Measurements from ENCODE around the gene CDH13. TPM values are rescaled to one million over a fixed set of nuclear protein-coding genes. Genes with fewer than 3 reads are reported as not detected.

The CDH13 gene
- total and polyA plus RNA-seq, 2 donors (not counting 3 experiments of a cell fraction or from before 2014, with no cell fraction given): 96.6 to 124 TPM

DNA sequence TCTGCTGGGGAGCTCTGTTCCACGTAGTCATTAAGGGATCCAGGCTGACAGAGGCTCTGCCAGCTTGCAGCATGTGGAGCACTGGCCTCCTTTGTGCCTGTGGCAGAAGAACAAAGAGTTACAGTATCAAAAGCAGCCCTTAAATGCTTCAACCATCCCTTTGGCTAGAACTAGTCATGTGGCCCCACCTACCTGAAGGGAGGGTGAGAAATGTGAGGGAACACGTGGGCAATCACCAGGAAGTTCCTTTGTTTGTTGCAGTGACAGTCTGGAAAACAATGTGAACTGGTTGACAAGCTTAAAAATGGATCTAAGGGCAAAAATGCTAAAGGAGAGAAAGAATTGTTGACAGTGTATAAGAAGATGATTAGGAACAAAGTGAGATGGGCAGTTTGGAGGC lies 890.6 kb downstream of the CDH13 start:
- no peak for FAIRE-seq
- dilution Hi-C loops (cut with MboI; ENCODE audit: extremely low pct_ligation_motif_present, low sequenced_read_pairs): no loop called here
- CTCF ChIA-PET: no interaction called here
- no peaks in the 10 kb centered on the region for H3K9me1 ChIP-seq (replicated peaks; ENCODE audit: control insufficient read depth, extremely low read depth, insufficient read depth, low read length)
- no peaks in the 10 kb centered on the region for H3K36me3 ChIP-seq (ENCODE audit: control insufficient read depth in 2 of 2, extremely low read depth in 1 of 2, insufficient read depth in 2 of 2, low read length in 2 of 2)
- H3K27ac ChIP-seq (ENCODE audit: insufficient read depth, low read depth, low read length): no peak overlapping the region
- intact Hi-C loops (cut with micrococcal nuclease): no loop called here
- POLR2A ChIA-PET: no interaction called here
- H4K20me1 ChIP-seq (replicated peaks; ENCODE audit: control insufficient read depth, extremely low read depth, insufficient read depth, low read length): no peaks in the 10 kb centered on the region
- no peak overlapping the region for H3K4me2 ChIP-seq (ENCODE audit: insufficient read depth, low read length)
- H3K79me2 ChIP-seq (ENCODE audit: control insufficient read depth, insufficient read depth, low read length): no peaks in the 10 kb centered on the region
- H3K4me3 ChIP-seq (replicated peaks in 1 of 3; ENCODE audit: insufficient read depth in 1 of 3, low read depth in 1 of 3, low read length in 3 of 3): no peak overlapping the region
- no peaks in the 10 kb centered on the region for H3K9me3 ChIP-seq (replicated peaks; ENCODE audit: control insufficient read depth, insufficient read depth, low read length)
- no TSS peak for BruUV-seq (replicated peaks)
- no peak for TF ChIP-seq POLR2AphosphoS5 (IDR thresholded peaks at IDR 0.05; ENCODE audit: insufficient read depth, low read depth, low read length)
- TF ChIP-seq MAX (IDR thresholded peaks at IDR 0.05; ENCODE audit: insufficient read depth, insufficient read length): peak; percentile 42
- no peaks in the 10 kb centered on the region for H3K27me3 ChIP-seq (ENCODE audit: control insufficient read depth in 2 of 2, insufficient read depth in 2 of 2, low read length in 2 of 2)
- no peak overlapping the region for H2AFZ ChIP-seq (ENCODE audit: low read depth, low read length)
- H3K9ac ChIP-seq (replicated peaks; ENCODE audit: extremely low read depth, insufficient read depth, low read length): no peak overlapping the region
- no peak for DNase-seq (ENCODE audit: low read depth, low spot score)
- H3K4me1 ChIP-seq (ENCODE audit: control insufficient read depth, extremely low read depth, insufficient read depth, low read length): no peaks in the 10 kb centered on the region

DNA sequence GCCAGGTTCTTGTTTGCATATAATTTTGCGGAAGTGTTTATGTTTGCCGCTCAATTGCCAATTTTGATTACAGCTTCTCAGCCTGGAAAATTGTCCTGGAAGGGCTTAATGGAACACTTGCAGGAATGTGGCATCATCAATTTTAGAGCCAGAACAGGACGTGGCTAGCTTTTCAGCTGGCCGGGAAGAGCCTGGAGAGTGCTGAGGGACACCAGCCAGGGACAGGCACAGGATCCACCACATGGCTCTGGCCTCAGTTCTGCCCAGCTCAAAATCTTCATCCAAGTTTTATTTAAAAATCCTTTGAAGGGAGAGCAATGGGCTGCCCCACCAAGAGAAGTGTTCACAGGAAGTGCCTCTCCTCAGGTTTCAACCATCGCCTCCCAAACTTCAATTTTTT lies 893.8 kb downstream of the CDH13 start:
- Histone ChIP-seq H3K27ac (ENCODE audit: insufficient read depth, low read depth, low read length) (no peak overlapping the region), H3K79me2 (ENCODE audit: control insufficient read depth, insufficient read depth, low read length) (no peaks in the 10 kb centered on the region), H3K27me3 (ENCODE audit: control insufficient read depth in 2 of 2, insufficient read depth in 2 of 2, low read length in 2 of 2) (no peaks in the 10 kb centered on the region), H3K9me1 (replicated peaks; ENCODE audit: control insufficient read depth, extremely low read depth, insufficient read depth, low read length) (no peaks in the 10 kb centered on the region), H3K36me3 (ENCODE audit: control insufficient read depth in 2 of 2, extremely low read depth in 1 of 2, insufficient read depth in 2 of 2, low read length in 2 of 2) (no peaks in the 10 kb centered on the region), H3K9me3 (replicated peaks; ENCODE audit: control insufficient read depth, insufficient read depth, low read length) (no peaks in the 10 kb centered on the region), H3K4me1 (ENCODE audit: control insufficient read depth, extremely low read depth, insufficient read depth, low read length) (no peaks in the 10 kb centered on the region), H3K4me3 (replicated peaks in 1 of 3; ENCODE audit: insufficient read depth in 1 of 3, low read depth in 1 of 3, low read length in 3 of 3) (no peak overlapping the region), H2AFZ (ENCODE audit: low read depth, low read length) (no peak overlapping the region), H4K20me1 (replicated peaks; ENCODE audit: control insufficient read depth, extremely low read depth, insufficient read depth, low read length) (no peaks in the 10 kb centered on the region), H3K4me2 (ENCODE audit: insufficient read depth, low read length) (no peak overlapping the region), H3K9ac (replicated peaks; ENCODE audit: extremely low read depth, insufficient read depth, low read length) (no peak overlapping the region)
- dilution Hi-C loops (cut with MboI; ENCODE audit: extremely low pct_ligation_motif_present, low sequenced_read_pairs) (no loop called here), intact Hi-C loops (cut with micrococcal nuclease) (no loop called here)
- BruUV-seq (replicated peaks): no TSS peak
- DNase-seq (ENCODE audit: low read depth, low spot score) (no peak), FAIRE-seq (no peak)
- ChIA-PET CTCF (no interaction called here), POLR2A (no interaction called here)
- TF ChIP-seq JUN (IDR thresholded peaks at IDR 0.05; ENCODE audit: borderline replicate concordance, insufficient read depth, insufficient read length, low read depth): no peak
- TF ChIP-seq GATA2 (IDR thresholded peaks at IDR 0.05; ENCODE audit: insufficient read depth, insufficient read length, low read depth, low read length): no peak
- TF ChIP-seq FOS (IDR thresholded peaks at IDR 0.05; ENCODE audit: borderline replicate concordance, insufficient read depth, low read length): no peak
- TF ChIP-seq CTCF (IDR thresholded peaks at IDR 0.05; ENCODE audit: extremely low read depth in 1 of 2, insufficient read depth in 1 of 2, low read depth in 1 of 2, low read length in 2 of 2): no peak
- no peak for TF ChIP-seq POLR2A (IDR thresholded peaks at IDR 0.05; ENCODE audit: low read depth, low read length)
- TF ChIP-seq MAX (IDR thresholded peaks at IDR 0.05; ENCODE audit: insufficient read depth, insufficient read length): no peak
- TF ChIP-seq POLR2AphosphoS5 (IDR thresholded peaks at IDR 0.05; ENCODE audit: insufficient read depth, low read depth, low read length): no peak
- no peak for TF ChIP-seq EZH2 (IDR thresholded peaks at IDR 0.05; ENCODE audit: borderline replicate concordance, low read depth, low read length, severe bottlenecking)
- TF ChIP-seq MYC (IDR thresholded peaks at IDR 0.05; ENCODE audit: low read depth, low read length): no peak

Measured in endothelial cell of umbilical vein (primary cell).